Measurements from ENCODE around the gene VPS26C.
"Not testable (repeated sequence)": the region's sequence is repeated elsewhere in the genome, so short reads cannot be mapped to it uniquely, and the experiment has no call there.

Gene VPS26C

GRCh38 chr21:37267269-37268185, at the start of gene VPS26C:
VPS26C (minus strand) TSS chr21:37267334; CDS start chr21:37267294, 40 bp downstream.
- in situ Hi-C loops (cut with MboI; ENCODE audit: low sequenced_read_pairs), result loop anchor here (10.0 kb wide), 1 partner anchor 107 kb away; no protein-coding TSS in a partner anchor

GRCh38 chr21:37316072-37316471, 48.9 kb upstream of the VPS26C start:
- in situ Hi-C loops (cut with MboI; ENCODE audit: low sequenced_read_pairs), result not testable (repeated sequence)

- in situ Hi-C loops (cut with MboI; ENCODE audit: low sequenced_read_pairs), result no loop called here
Measured at GRCh38 chr21:37300114-37300751, 33.1 kb upstream of the VPS26C start.

GRCh38 chr21:37297364-37297763, 30.2 kb upstream of the VPS26C start:
- in situ Hi-C loops (cut with MboI; ENCODE audit: low sequenced_read_pairs), result no loop called here

GRCh38 chr21:37294679-37295078, 27.5 kb upstream of the VPS26C start:
- in situ Hi-C loops (cut with MboI; ENCODE audit: low sequenced_read_pairs), result no loop called here

GRCh38 chr21:37292941-37293340, 25.8 kb upstream of the VPS26C start:
- in situ Hi-C loops (cut with MboI; ENCODE audit: low sequenced_read_pairs), result no loop called here

- in situ Hi-C loops (cut with MboI; ENCODE audit: low sequenced_read_pairs), result no loop called here
Measured at GRCh38 chr21:37292041-37292440, 24.9 kb upstream of the VPS26C start.

- in situ Hi-C loops (cut with MboI; ENCODE audit: low sequenced_read_pairs), result not testable (repeated sequence)
Measured at GRCh38 chr21:37283191-37283710, 16.1 kb upstream of the VPS26C start.

- in situ Hi-C loops (cut with MboI; ENCODE audit: low sequenced_read_pairs), result not testable (repeated sequence)
Measured at GRCh38 chr21:37282602-37283001, 15.5 kb upstream of the VPS26C start.

GRCh38 chr21:37281993-37282392, 14.9 kb upstream of the VPS26C start:
- in situ Hi-C loops (cut with MboI; ENCODE audit: low sequenced_read_pairs), result no loop called here

- in situ Hi-C loops (cut with MboI; ENCODE audit: low sequenced_read_pairs), result no loop called here
Measured at GRCh38 chr21:37281579-37281978, 14.4 kb upstream of the VPS26C start.

- in situ Hi-C loops (cut with MboI; ENCODE audit: low sequenced_read_pairs), result not testable (repeated sequence)
Measured at GRCh38 chr21:37279271-37279670, 12.1 kb upstream of the VPS26C start.

GRCh38 chr21:37278199-37278598, 11.1 kb upstream of the VPS26C start:
- in situ Hi-C loops (cut with MboI; ENCODE audit: low sequenced_read_pairs), result no loop called here

GRCh38 chr21:37276377-37276776, 9.2 kb upstream of the VPS26C start:
- in situ Hi-C loops (cut with MboI; ENCODE audit: low sequenced_read_pairs), result no loop called here

GRCh38 chr21:37273911-37274690, 7.0 kb upstream of the VPS26C start:
- in situ Hi-C loops (cut with MboI; ENCODE audit: low sequenced_read_pairs), result no loop called here

GRCh38 chr21:37273440-37273839, 6.3 kb upstream of the VPS26C start:
- in situ Hi-C loops (cut with MboI; ENCODE audit: low sequenced_read_pairs), result no loop called here

- in situ Hi-C loops (cut with MboI; ENCODE audit: low sequenced_read_pairs), result no loop called here
Measured at GRCh38 chr21:37272897-37273296, 5.8 kb upstream of the VPS26C start.

- in situ Hi-C loops (cut with MboI; ENCODE audit: low sequenced_read_pairs), result no loop called here
Measured at GRCh38 chr21:37270576-37271365, 3.6 kb upstream of the VPS26C start.

- in situ Hi-C loops (cut with MboI; ENCODE audit: low sequenced_read_pairs), result loop anchor here (10.0 kb wide), 1 partner anchor 105 kb away; no protein-coding TSS in a partner anchor
Measured at GRCh38 chr21:37269481-37269880, 2.3 kb upstream of the VPS26C start.

- in situ Hi-C loops (cut with MboI; ENCODE audit: low sequenced_read_pairs), result loop anchor here (10.0 kb wide), 1 partner anchor 107 kb away; no protein-coding TSS in a partner anchor
Measured at GRCh38 chr21:37268186-37268503, 1.0 kb upstream of the VPS26C start.
